B cell (primary cell): ENCODE measurements around the gene CNPPD1. TPM values are rescaled to one million over a fixed set of nuclear protein-coding genes. Genes with fewer than 3 reads are reported as not detected.
A peak's percentile ranks its signal among the peaks of the same experiment; 100 is the strongest.

ENCODE experiments used
- ATAC-seq: fragments of 200-7000 bp; cut with Tn5 transposase; one replicate; pipeline ENCODE4 v1.10.0; 2021; ENCODE audit warnings: low read depth, mild to moderate bottlenecking, moderate number of reproducible peaks, moderate library complexity
- CTCF ChIA-PET: fragments of 350-600 bp; sonication (Branson Sonifier 250); formaldehyde crosslinking; loops from one replicate; lab custom pipeline; 2021; ENCODE audit warnings: antibody characterized with exemption, inconsistent platforms; lab: Charles Lee
- POLR2A ChIA-PET: fragments of 350-600 bp; sonication (Branson Sonifier 250); formaldehyde crosslinking; loops from one replicate; lab custom pipeline; 2021; ENCODE audit warnings: antibody characterized with exemption; lab: Charles Lee
- DNase-seq: peaks from one replicate; pipeline ENCODE4 v3.0.0; 2013
- H2AFZ ChIP-seq: 2 replicates; pipeline ENCODE4 v1.6.1; 2012; ENCODE audit warnings: mild to moderate bottlenecking, low read depth, low read length; ENCODE audit not compliant: insufficient read depth, poor library complexity, severe bottlenecking
- H3K27ac ChIP-seq, 2 donors: 1 replicate in 1 of 2; 2 replicates in 1 of 2; pipeline ENCODE4 v1.5.1; 2012 to 2013; ENCODE audit warnings: low read length in 2 of 2, mild to moderate bottlenecking in 2 of 2, moderate library complexity in 1 of 2
- H3K27me3 ChIP-seq, 4 experiments: fragments of 200-600 bp in 1 of 4; sonication (generic) in 1 of 4; replicated peaks in 1 of 4; 1 replicate in 2 of 4; 2 replicates in 2 of 4; pipeline versions ENCODE4 v1.6.1 to v1.7.0; 2013 to 2016; ENCODE audit warnings: low read length in 3 of 4, mild to moderate bottlenecking in 2 of 4, mixed read lengths in 1 of 4, moderate library complexity in 1 of 4; ENCODE audit not compliant: insufficient read depth in 4 of 4, control insufficient read depth in 3 of 4; ENCODE audit errors: control extremely low read depth in 1 of 4
- H3K36me3 ChIP-seq, 2 experiments: replicated peaks in 1 of 2; 1 replicate in 1 of 2; 2 replicates in 1 of 2; pipeline versions ENCODE4 v1.6.1 to v1.7.1; 2013; ENCODE audit warnings: low read length in 1 of 2; ENCODE audit not compliant: insufficient read depth in 2 of 2, control insufficient read depth in 1 of 2; ENCODE audit errors: control extremely low read depth in 1 of 2, extremely low read depth in 1 of 2
- H3K4me1 ChIP-seq, 2 donors: fragments of 200-600 bp in 1 of 2; sonication (generic) in 1 of 2; 1 replicate in 1 of 2; 2 replicates in 1 of 2; pipeline versions ENCODE4 v1.5.1 to v1.6.1; 2013 to 2017; ENCODE audit warnings: low read length in 2 of 2; ENCODE audit not compliant: control insufficient read depth in 2 of 2, insufficient read depth in 2 of 2
- H3K4me2 ChIP-seq: replicated peaks from 2 replicates; pipeline ENCODE3; 2012; ENCODE audit warnings: mild to moderate bottlenecking, low read depth, low read length; ENCODE audit not compliant: poor library complexity, severe bottlenecking
- H3K4me3 ChIP-seq, 5 experiments: fragments of 200-600 bp in 1 of 5; sonication (generic) in 1 of 5; 1 replicate in 3 of 5; 2 replicates in 2 of 5; pipeline versions ENCODE4 v1.5.1 to v1.7.0; 2011 to 2016; ENCODE audit warnings: low read length in 4 of 5, mild to moderate bottlenecking in 4 of 5, low read depth in 2 of 5, control low read depth in 1 of 5, moderate library complexity in 1 of 5; ENCODE audit not compliant: insufficient read depth in 1 of 5; ENCODE audit errors: control extremely low read depth in 1 of 5, extremely low read depth in 1 of 5
- H3K79me2 ChIP-seq: fragments of 200-600 bp; sonication (generic); one replicate; pipeline ENCODE4 v1.6.0; 2016; ENCODE audit warnings: low read length; ENCODE audit not compliant: control insufficient read depth, insufficient read depth
- H3K9ac ChIP-seq: fragments of 200-600 bp; sonication (generic); 2 replicates; pipeline ENCODE4 v1.6.1; 2017; ENCODE audit warnings: mild to moderate bottlenecking, low read length, moderate library complexity
- H3K9me3 ChIP-seq, 3 donors: one replicate each; pipeline versions ENCODE4 v1.6.1 to v1.7.1; 2013; ENCODE audit warnings: low read length in 2 of 3; ENCODE audit not compliant: control insufficient read depth in 2 of 3, insufficient read depth in 1 of 3; ENCODE audit errors: control extremely low read depth in 1 of 3
- H4K20me1 ChIP-seq: 2 replicates; pipeline ENCODE4 v1.6.0; 2012; ENCODE audit warnings: mild to moderate bottlenecking, low read length; ENCODE audit not compliant: insufficient read depth, control insufficient read depth, poor library complexity, severe bottlenecking
- H3K27ac Mint-ChIP-seq: one replicate; pipeline ENCODE4 v1.8.0; 2021; ENCODE audit warnings: mixed read lengths
- H3K27me3 Mint-ChIP-seq: one replicate; pipeline ENCODE4 v1.8.0; 2021; ENCODE audit warnings: mixed read lengths
- H3K4me1 Mint-ChIP-seq: one replicate; pipeline ENCODE4 v1.8.0; 2021; ENCODE audit warnings: mixed read lengths
- H3K4me3 Mint-ChIP-seq: one replicate; pipeline ENCODE4 v1.8.0; 2021; ENCODE audit warnings: mixed read lengths
- H3K9me3 Mint-ChIP-seq: one replicate; pipeline ENCODE4 v1.8.0; 2022; ENCODE audit warnings: mixed read lengths; ENCODE audit not compliant: insufficient read depth
- EZH2 ChIP-seq: IDR thresholded peaks from 2 replicates; pipeline ENCODE4 v1.6.1; 2012; ENCODE audit warnings: borderline replicate concordance, low read depth, mild to moderate bottlenecking, moderate library complexity, low read length; ENCODE audit not compliant: insufficient read depth, poor library complexity, severe bottlenecking
- WGBS: methylation state at CpG from one replicate; pipeline ENCODE4 v1.1.5; 2013; ENCODE audit warnings: missing lambda C conversion rate; ENCODE audit not compliant: insufficient coverage; 5-methylcytosine and 5-hydroxymethylcytosine counted together
- intact Hi-C: fragments of 100-400 bp; cut with micrococcal nuclease; formaldehyde crosslinking; loops from one replicate; pipeline ENCODE4 v1.10.0; 2022
- polyA plus RNA-seq: library from polyadenylated mRNA; depleted of rRNA; stranded (reverse); fragments of >200 nt; gene quantifications from 2 replicates; pipeline ENCODE4 v1.2.3, GENCODE V29; 2012
- total RNA-seq, 2 donors: library from RNA; stranded (reverse); fragments of 120-200 nt in 1 of 2; gene quantifications; 1 replicate in 1 of 2; 2 replicates in 1 of 2; pipeline versions ENCODE4 v1.2.3 to v1.2.4, GENCODE V29; 2013 to 2022
- TF ChIP-seq, protein P1 (sequence below): fragments of 200-600 bp; IDR thresholded peaks from one replicate; pipeline ENCODE4 v1.8.0; 2022; ENCODE audit warnings: antibody characterized with exemption, mild to moderate bottlenecking

Gene CNPPD1
- total and polyA plus RNA-seq, 2 donors (not counting 1 experiment from before 2014, with no cell fraction given): 150 to 159 TPM

DNA sequence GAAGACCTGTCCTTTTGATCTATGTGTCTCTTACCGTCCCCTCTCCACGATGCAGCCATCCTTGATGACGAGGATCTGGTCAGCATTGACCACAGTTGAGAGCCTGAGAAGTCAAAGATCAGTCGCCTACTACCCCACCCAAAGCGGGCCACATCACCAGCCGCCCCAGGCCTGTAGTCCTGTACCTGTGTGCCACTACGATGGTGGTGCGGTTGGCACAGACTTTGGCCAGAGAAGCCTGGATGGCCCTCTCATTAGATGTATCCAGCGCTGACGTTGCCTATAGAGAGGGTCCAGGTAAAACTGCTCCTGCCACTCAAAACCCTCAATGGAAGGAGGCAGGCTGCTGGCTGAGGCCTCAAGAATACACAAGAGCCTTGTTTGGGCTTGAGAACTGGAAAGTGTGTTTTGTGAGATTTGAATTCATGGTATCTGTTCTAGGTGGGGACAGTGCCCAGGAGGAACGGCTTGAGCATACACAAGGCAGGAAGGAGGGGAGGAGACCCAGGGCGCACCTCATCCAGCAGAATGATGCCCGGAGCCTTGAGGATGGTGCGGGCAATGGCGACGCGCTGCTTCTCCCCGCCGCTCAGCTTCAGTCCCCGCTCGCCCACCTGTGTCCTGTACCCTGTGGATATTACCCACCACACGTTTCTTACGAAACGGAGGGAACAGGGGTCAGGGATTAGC is 33.6 kb upstream of the CNPPD1 start:
- Histone ChIP-seq H4K20me1 (peaks cover 14% of the 10 kb centered on the region), H3K36me3 (peaks cover 7 to 24% of the 10 kb centered on the region in 2 experiments), H2AFZ (no peak overlapping the region), H3K27ac (no peak overlapping the region), H3K4me2 (no peak overlapping the region), H3K27me3 (no peaks in the 10 kb centered on the region), H3K9me3 (no peaks in the 10 kb centered on the region), H3K79me2 (peaks cover 6% of the 10 kb centered on the region), H3K4me1 (peaks cover 16 to 23% of the 10 kb centered on the region in 2 donors), H3K9ac (no peak overlapping the region), H3K4me3 (no peak overlapping the region)
- H3K9me3 Mint-ChIP-seq: no peaks in the 10 kb centered on the region
- TF ChIP-seq, protein P1, sequence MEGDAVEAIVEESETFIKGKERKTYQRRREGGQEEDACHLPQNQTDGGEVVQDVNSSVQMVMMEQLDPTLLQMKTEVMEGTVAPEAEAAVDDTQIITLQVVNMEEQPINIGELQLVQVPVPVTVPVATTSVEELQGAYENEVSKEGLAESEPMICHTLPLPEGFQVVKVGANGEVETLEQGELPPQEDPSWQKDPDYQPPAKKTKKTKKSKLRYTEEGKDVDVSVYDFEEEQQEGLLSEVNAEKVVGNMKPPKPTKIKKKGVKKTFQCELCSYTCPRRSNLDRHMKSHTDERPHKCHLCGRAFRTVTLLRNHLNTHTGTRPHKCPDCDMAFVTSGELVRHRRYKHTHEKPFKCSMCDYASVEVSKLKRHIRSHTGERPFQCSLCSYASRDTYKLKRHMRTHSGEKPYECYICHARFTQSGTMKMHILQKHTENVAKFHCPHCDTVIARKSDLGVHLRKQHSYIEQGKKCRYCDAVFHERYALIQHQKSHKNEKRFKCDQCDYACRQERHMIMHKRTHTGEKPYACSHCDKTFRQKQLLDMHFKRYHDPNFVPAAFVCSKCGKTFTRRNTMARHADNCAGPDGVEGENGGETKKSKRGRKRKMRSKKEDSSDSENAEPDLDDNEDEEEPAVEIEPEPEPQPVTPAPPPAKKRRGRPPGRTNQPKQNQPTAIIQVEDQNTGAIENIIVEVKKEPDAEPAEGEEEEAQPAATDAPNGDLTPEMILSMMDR: no peak
- no peak for TF ChIP-seq EZH2
- H3K4me3 Mint-ChIP-seq: no peak overlapping the region
- ATAC-seq (no peak), DNase-seq (peak; percentile 8)
- CTCF ChIA-PET: interaction anchor here (1.1 to 7.3 kb wide), 11 partner anchors 11 to 88 kb away, joined by 3 to 65 read pairs (median 10); partner anchors contain the start of genes CNPPD1, DNAJB2, NHEJ1 and SLC23A3
- 99% methylated on average over 22 of the region's 24 CpGs for WGBS
- H3K27me3 Mint-ChIP-seq: no peaks in the 10 kb centered on the region
- intact Hi-C loops: no loop called here
- peak overlapping the region; percentile 46 for H3K27ac Mint-ChIP-seq
- POLR2A ChIA-PET: interaction anchor here (1.6 kb wide), 1 partner anchor 51 kb away, joined by 6 read pairs; the partner anchor contains the start of gene NHEJ1
- peaks cover 28% of the 10 kb centered on the region for H3K4me1 Mint-ChIP-seq
